Measurements from ENCODE around the gene FBL.

FBL gene

DNA sequence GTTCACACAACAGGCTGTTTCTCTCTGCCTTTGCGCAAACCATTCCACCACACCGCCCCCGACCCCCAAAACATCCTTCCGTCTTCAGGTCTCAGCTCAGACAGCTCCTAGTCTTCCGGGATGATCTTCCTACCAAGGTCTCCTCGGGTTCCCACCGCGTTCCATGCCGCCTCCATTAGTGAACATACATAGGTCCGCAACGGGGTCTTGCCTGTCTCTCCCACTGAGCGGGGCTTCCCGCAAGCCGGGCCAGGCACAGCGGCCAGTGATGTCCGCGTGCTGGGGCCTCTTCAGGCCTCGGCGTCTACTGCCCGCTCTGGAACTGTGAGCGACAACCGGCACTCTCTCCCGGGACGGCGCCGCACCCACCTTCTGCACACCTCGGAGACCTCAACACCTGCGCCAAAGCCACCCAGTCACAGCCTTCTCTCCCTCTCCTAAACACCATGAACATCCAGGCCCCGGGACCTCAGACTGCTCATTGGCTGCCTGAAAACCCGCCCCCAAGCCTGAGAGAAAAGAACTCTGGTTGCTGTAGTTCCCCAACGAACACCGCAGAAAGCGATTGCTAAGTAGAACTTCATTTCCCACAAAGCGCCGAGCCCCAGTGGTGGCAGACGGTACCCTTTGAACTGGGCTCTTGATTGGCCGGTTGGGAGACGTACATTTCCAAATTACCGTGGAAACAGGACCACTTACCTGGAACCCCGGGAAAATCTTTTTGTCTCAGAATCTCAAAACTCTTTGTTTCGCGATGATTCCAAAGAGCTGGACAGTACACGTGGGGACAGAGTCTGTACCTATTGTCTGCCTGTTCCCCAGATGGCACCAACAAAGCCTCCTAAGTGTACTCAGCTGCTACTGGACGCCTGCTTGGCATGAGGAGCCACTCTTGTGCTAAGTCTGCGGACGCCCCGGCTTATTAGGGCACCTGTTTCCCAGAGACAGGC lies 21.8 kb downstream of the FBL start:
- H3K4me1 Mint-ChIP-seq, result peaks cover 10% of the 10 kb centered on the region
- H3K4me3 Mint-ChIP-seq, result no peak overlapping the region
- peak; percentile 77 for DNase-seq
- H3K27me3 Mint-ChIP-seq (ENCODE audit: low read depth, poor library complexity), result no peaks in the 10 kb centered on the region
- TF ChIP-seq, protein P1, sequence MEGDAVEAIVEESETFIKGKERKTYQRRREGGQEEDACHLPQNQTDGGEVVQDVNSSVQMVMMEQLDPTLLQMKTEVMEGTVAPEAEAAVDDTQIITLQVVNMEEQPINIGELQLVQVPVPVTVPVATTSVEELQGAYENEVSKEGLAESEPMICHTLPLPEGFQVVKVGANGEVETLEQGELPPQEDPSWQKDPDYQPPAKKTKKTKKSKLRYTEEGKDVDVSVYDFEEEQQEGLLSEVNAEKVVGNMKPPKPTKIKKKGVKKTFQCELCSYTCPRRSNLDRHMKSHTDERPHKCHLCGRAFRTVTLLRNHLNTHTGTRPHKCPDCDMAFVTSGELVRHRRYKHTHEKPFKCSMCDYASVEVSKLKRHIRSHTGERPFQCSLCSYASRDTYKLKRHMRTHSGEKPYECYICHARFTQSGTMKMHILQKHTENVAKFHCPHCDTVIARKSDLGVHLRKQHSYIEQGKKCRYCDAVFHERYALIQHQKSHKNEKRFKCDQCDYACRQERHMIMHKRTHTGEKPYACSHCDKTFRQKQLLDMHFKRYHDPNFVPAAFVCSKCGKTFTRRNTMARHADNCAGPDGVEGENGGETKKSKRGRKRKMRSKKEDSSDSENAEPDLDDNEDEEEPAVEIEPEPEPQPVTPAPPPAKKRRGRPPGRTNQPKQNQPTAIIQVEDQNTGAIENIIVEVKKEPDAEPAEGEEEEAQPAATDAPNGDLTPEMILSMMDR (IDR thresholded peaks at IDR 0.05), result no peak
- peaks cover 19% of the 10 kb centered on the region for H3K36me3 Mint-ChIP-seq (ENCODE audit: low read depth)
- no peaks in the 10 kb centered on the region for H3K9me3 Mint-ChIP-seq
- peak overlapping the region; percentile 95 for H3K27ac Mint-ChIP-seq

DNA sequence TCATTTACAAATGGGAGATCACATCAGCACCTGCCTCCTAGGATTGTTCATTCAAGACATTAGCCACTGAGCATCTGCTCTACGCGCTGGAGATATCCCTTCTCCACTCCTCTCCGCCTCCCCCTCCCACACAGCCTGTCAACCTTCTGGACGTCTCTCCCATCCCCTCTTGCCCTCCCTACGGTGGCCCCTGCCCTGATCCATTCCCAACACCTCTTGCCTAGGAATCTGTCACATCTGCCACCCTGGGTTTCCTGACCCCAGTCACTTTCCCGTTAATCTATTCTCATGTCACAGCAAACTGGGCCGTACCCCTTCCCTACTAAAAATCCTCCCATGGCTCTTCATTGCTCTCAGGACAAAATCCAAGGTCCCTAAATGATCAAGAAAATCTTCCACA lies 22.5 kb downstream of the FBL start:
- Mint-ChIP-seq H3K36me3 (ENCODE audit: low read depth) (peaks cover 12% of the 10 kb centered on the region), H3K4me3 (no peak overlapping the region), H3K27ac (no peak overlapping the region), H3K9me3 (no peaks in the 10 kb centered on the region), H3K4me1 (peaks cover 14% of the 10 kb centered on the region), H3K27me3 (ENCODE audit: low read depth, poor library complexity) (no peaks in the 10 kb centered on the region)
- no peak for DNase-seq
- TF ChIP-seq, protein P1 (IDR thresholded peaks at IDR 0.05), result no peak

DNA sequence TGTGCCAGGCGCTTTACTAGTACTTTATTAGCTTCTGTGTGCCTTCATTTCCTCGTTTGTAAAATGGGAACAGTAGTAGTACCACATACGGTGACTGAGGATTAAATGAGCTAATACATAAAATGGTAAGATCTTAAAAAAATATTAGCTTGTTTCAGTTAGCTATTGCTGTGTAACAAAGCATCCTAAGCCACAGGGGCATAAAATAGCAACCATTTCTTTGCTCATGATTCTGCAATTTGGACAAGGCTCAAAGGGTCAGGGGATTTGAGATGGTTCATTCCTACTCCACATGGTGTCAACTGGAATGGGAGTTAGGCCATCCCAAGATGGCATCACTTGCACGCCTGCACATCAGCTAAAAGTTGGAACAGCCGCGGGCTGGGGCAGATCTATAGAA lies 25.5 kb downstream of the FBL start:
- H3K27ac Mint-ChIP-seq, result no peak overlapping the region
- H3K36me3 Mint-ChIP-seq (ENCODE audit: low read depth), result peaks cover 7% of the 10 kb centered on the region
- peaks cover 41% of the 10 kb centered on the region for H3K4me1 Mint-ChIP-seq
- peaks cover 4% of the 10 kb centered on the region for H3K27me3 Mint-ChIP-seq (ENCODE audit: low read depth, poor library complexity)
- no peaks in the 10 kb centered on the region for H3K9me3 Mint-ChIP-seq
- DNase-seq, result no peak
- no peak overlapping the region for H3K4me3 Mint-ChIP-seq
- TF ChIP-seq, protein P1 (IDR thresholded peaks at IDR 0.05), result no peak

DNA sequence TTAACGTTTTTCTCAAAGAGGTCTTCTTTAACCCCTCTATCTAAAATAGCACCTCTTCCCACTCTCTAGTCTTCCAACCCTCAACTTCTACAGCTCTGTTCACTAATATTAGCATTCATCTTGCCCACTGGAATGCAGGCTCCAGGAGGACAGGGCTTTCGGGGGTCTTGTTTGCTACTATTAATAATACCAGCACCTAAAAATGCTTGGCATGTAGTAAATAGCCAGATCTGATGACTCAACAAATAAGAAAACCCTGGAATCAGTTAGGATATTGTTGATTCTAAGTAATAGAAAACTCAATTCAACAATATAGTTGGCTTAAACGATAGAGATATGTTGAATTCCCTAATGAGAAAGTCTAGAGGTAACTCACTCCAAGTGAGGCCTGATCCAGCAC lies 26.4 kb downstream of the FBL start:
- peaks cover 4% of the 10 kb centered on the region for H3K27me3 Mint-ChIP-seq (ENCODE audit: low read depth, poor library complexity)
- TF ChIP-seq, protein P1 (IDR thresholded peaks at IDR 0.05), result no peak

DNA sequence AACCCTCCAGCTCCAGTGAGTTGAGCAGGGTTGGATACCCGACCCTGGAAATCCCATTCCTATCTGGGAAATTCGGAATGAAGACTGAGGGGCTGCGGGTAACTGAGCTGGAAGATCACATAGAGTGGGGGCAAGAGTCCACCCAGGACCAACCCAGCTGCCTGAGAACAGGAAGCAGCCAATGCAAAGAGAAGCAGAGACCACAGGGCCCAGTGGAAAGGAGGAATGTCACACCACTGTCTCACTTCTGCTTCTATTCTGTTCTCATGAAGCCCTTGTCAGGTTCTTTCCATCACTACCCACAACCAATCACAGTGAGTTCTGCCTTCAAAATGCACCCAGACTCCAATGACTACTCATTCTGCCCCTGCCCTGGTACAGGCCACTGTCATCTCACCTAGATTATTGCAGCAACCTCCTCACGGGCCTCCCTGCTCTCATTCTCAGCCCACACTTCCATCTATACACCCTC lies 27.5 kb downstream of the FBL start:
- H3K27me3 Mint-ChIP-seq (ENCODE audit: low read depth, poor library complexity), result peaks cover 4% of the 10 kb centered on the region
- H3K36me3 Mint-ChIP-seq (ENCODE audit: low read depth), result peaks cover 7% of the 10 kb centered on the region
- peak overlapping the region; percentile 7 for H3K4me3 Mint-ChIP-seq
- TF ChIP-seq, protein P1 (IDR thresholded peaks at IDR 0.05), result no peak
- no peak for DNase-seq
- no peaks in the 10 kb centered on the region for H3K9me3 Mint-ChIP-seq
- peaks cover 45% of the 10 kb centered on the region for H3K4me1 Mint-ChIP-seq
- peak overlapping the region; percentile 94 for H3K27ac Mint-ChIP-seq

More for the DNA sequence above, 26.4 kb downstream of the FBL start:
- peaks cover 42% of the 10 kb centered on the region for H3K4me1 Mint-ChIP-seq
- peaks cover 7% of the 10 kb centered on the region for H3K36me3 Mint-ChIP-seq (ENCODE audit: low read depth)
- H3K9me3 Mint-ChIP-seq, result no peaks in the 10 kb centered on the region
- DNase-seq, result no peak
- no peak overlapping the region for H3K4me3 Mint-ChIP-seq
- H3K27ac Mint-ChIP-seq, result no peak overlapping the region

All from nephron progenitor cell (in vitro differentiated cells).